Calu3 (cell line): ENCODE measurements around the gene CEMIP2. TPM values are rescaled to one million over a fixed set of nuclear protein-coding genes. Genes with fewer than 3 reads are reported as not detected.

Source experiments
- BruUV-seq: library from RNA; stranded (reverse); fragments of 400-500 nt; replicated peaks from 2 replicates; lab custom pipeline; 2021; lab: Mats Ljungman, UMichigan
- CTCF ChIA-PET: fragments of 300-600 bp; sonication (Branson Sonifier 250); formaldehyde crosslinking; loops from one replicate; lab custom pipeline; 2022; ENCODE audit warnings: antibody characterized with exemption; lab: Charles Lee
- DNase-seq: peaks from one replicate; pipeline ENCODE4 v3.0.0; 2022
- H3K27ac Mint-ChIP-seq: one replicate; pipeline ENCODE4 v1.8.0; 2022; ENCODE audit warnings: mixed read lengths; ENCODE audit not compliant: unreplicated experiment
- H3K27me3 Mint-ChIP-seq: one replicate; pipeline ENCODE4 v1.8.0; 2022; ENCODE audit warnings: mixed read lengths; ENCODE audit not compliant: unreplicated experiment
- H3K36me3 Mint-ChIP-seq: one replicate; pipeline ENCODE4 v1.8.0; 2022; ENCODE audit warnings: mild to moderate bottlenecking, moderate library complexity, mixed read lengths; ENCODE audit not compliant: insufficient read depth, unreplicated experiment
- H3K4me1 Mint-ChIP-seq: one replicate; pipeline ENCODE4 v1.8.0; 2022; ENCODE audit warnings: mild to moderate bottlenecking, low read depth, mixed read lengths; ENCODE audit not compliant: unreplicated experiment
- H3K4me3 Mint-ChIP-seq: one replicate; pipeline ENCODE4 v1.8.0; 2022; ENCODE audit warnings: mild to moderate bottlenecking, low read depth, moderate library complexity, mixed read lengths; ENCODE audit not compliant: unreplicated experiment
- H3K9me3 Mint-ChIP-seq: one replicate; pipeline ENCODE4 v1.8.0; 2022; ENCODE audit warnings: low read depth, mixed read lengths; ENCODE audit not compliant: unreplicated experiment
- CTCF ChIP-seq: fragments of 200-600 bp; IDR thresholded peaks from one replicate; pipeline ENCODE4 v1.8.0; 2022; ENCODE audit warnings: antibody characterized with exemption; ENCODE audit not compliant: unreplicated experiment
- intact Hi-C: fragments of 100-400 bp; cut with micrococcal nuclease; formaldehyde crosslinking; loops from one replicate; pipeline ENCODE4 v1.10.0; 2022; ENCODE audit not compliant: unreplicated experiment
- total RNA-seq: library from RNA; stranded (reverse); gene quantifications from 2 replicates; pipeline ENCODE4 v1.2.3, GENCODE V29; 2022

The CEMIP2 gene
- total RNA-seq, 1 experiment from 2014 or later: 122 TPM

GRCh38 chr9:71644819-71645362 lies 123.4 kb downstream of the CEMIP2 start:
- DNase-seq: no peak
- Mint-ChIP-seq H3K36me3 (peaks cover 6% of the 10 kb centered on the region), H3K4me3 (no peak overlapping the region), H3K27ac (peak overlapping the region; percentile 1), H3K27me3 (no peaks in the 10 kb centered on the region), H3K4me1 (peaks cover 8% of the 10 kb centered on the region), H3K9me3 (peaks cover 4% of the 10 kb centered on the region)
- no TSS peak for BruUV-seq
- CTCF ChIA-PET: no interaction called here
- no peak for TF ChIP-seq CTCF
- intact Hi-C loops: no loop called here

DNA sequence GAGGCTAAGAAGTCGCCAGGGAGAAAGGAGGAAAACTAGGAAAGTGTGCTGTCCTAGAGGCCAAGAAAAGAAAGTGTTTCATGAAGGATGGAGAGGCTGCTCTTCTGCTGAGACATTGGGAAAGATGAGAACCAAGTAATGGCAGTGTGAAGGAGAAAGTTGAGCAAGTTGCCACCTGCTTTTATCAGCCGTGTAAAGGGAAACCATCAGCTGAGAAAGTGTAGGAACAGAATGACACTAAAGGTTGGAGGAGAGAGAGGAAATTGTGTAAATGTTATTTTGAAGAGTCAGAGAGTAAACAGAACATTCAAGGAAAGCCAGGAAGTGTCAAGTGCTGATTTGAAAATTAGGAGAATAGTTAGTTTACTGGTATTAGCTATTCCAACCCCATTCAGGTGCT lies 125.0 kb downstream of the CEMIP2 start:
- Mint-ChIP-seq H3K9me3 (peaks cover 4% of the 10 kb centered on the region), H3K27me3 (no peaks in the 10 kb centered on the region), H3K36me3 (peaks cover 6% of the 10 kb centered on the region), H3K27ac (no peak overlapping the region), H3K4me1 (peaks cover 8% of the 10 kb centered on the region), H3K4me3 (no peak overlapping the region)
- no peak for DNase-seq
- no peak for TF ChIP-seq CTCF
- intact Hi-C loops: no loop called here
- BruUV-seq: no TSS peak
- CTCF ChIA-PET: no interaction called here

DNA sequence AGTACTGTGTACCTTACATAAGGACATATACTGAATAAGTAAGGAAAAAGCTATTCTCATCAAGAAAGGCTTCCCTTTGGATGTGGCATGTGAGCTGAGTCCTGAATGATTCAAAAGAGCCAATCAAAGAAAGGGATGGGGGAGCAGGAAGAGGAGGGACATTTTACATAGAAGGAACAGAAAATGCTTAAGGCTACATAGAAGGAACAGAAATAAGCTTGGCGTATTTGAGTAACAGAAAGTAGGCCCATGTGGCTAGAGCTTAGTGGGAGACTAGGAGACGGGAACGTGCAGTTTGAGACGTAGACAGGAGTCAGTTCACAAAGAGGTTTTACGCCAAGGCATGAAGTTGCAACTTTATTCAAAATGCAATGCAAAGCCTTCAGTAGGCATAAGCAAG lies 126.3 kb downstream of the CEMIP2 start:
- no TSS peak for BruUV-seq
- peaks cover 6% of the 10 kb centered on the region for H3K36me3 Mint-ChIP-seq
- CTCF ChIA-PET: no interaction called here
- TF ChIP-seq CTCF: no peak
- H3K4me3 Mint-ChIP-seq: no peak overlapping the region
- DNase-seq: no peak
- H3K27ac Mint-ChIP-seq: no peak overlapping the region
- peaks cover 8% of the 10 kb centered on the region for H3K4me1 Mint-ChIP-seq
- peaks cover 4% of the 10 kb centered on the region for H3K9me3 Mint-ChIP-seq
- no peaks in the 10 kb centered on the region for H3K27me3 Mint-ChIP-seq
- intact Hi-C loops: no loop called here

GRCh38 chr9:71638627-71639026 lies 129.7 kb downstream of the CEMIP2 start:
- DNase-seq: no peak
- BruUV-seq: no TSS peak
- Mint-ChIP-seq H3K27me3 (no peaks in the 10 kb centered on the region), H3K27ac (no peak overlapping the region), H3K4me1 (no peaks in the 10 kb centered on the region), H3K9me3 (no peaks in the 10 kb centered on the region), H3K36me3 (no peaks in the 10 kb centered on the region), H3K4me3 (no peak overlapping the region)
- intact Hi-C loops: no loop called here
- no peak for TF ChIP-seq CTCF
- CTCF ChIA-PET: no interaction called here
